Kidney (tissue), 14 donors: Measurements from ENCODE around the gene CXCL17. TPM values are rescaled to one million over a fixed set of nuclear protein-coding genes. Genes with fewer than 3 reads are reported as not detected.

ENCODE experiments used
- DNase-seq, 5 donors: peaks; one replicate each; pipeline ENCODE4 v3.0.0-alpha.2; 2013 to 2020
- FAIRE-seq: peaks from 2 replicates; lab custom pipeline; 2012; peaks lifted over from hg19 to GRCh38; lab: Jason Lieb, UNC
- H3K27ac ChIP-seq, 2 donors: one replicate each; pipeline ENCODE4 v1.7.0; 2013; ENCODE audit warnings: low read depth in 2 of 2, low read length in 2 of 2, inconsistent platforms in 1 of 2
- H3K27me3 ChIP-seq: one replicate; pipeline ENCODE4 v1.7.1; 2013; ENCODE audit warnings: low read length, inconsistent platforms; ENCODE audit not compliant: control insufficient read depth, insufficient read depth
- H3K36me3 ChIP-seq, 3 donors: one replicate each; pipeline versions ENCODE4 v1.7.0 to v1.7.1; 2013; ENCODE audit warnings: low read length in 3 of 3, control low read depth in 1 of 3, inconsistent platforms in 1 of 3; ENCODE audit not compliant: insufficient read depth in 3 of 3, control insufficient read depth in 2 of 3
- H3K4me1 ChIP-seq, 3 donors: one replicate each; pipeline versions ENCODE4 v1.7.0 to v1.7.1; 2013; ENCODE audit warnings: low read length in 3 of 3, inconsistent platforms in 1 of 3, low read depth in 1 of 3; ENCODE audit not compliant: control insufficient read depth in 2 of 3, insufficient read depth in 2 of 3
- H3K4me3 ChIP-seq, 3 donors: one replicate each; pipeline versions ENCODE4 v1.7.0 to v1.8.1; 2013; ENCODE audit warnings: low read length in 3 of 3, control low read depth in 1 of 3, inconsistent platforms in 1 of 3
- H3K9ac ChIP-seq, 3 donors: one replicate each; pipeline versions ENCODE4 v1.7.0 to v1.7.1; 2013; ENCODE audit warnings: low read length in 3 of 3, control low read depth in 1 of 3, inconsistent platforms in 1 of 3
- H3K9me3 ChIP-seq, 3 donors: one replicate each; pipeline versions ENCODE4 v1.7.0 to v1.7.1; 2013; ENCODE audit warnings: low read length in 3 of 3, control low read depth in 1 of 3, inconsistent platforms in 1 of 3; ENCODE audit not compliant: control insufficient read depth in 2 of 3, insufficient read depth in 1 of 3
- intact Hi-C: fragments of 100-400 bp; cut with DNase I; formaldehyde crosslinking; loops from one replicate; pipeline ENCODE4 v1.11.1; 2022
- polyA plus RNA-seq: library from polyadenylated mRNA; stranded (reverse); fragments of 350-450 nt; fragmentation: Illumina TruSeq; extraction: RNeasy Lipid Tissue Mini Kit (QIAGEN cat#74804); gene quantifications from one replicate; pipeline ENCODE4 v1.2.3, GENCODE V29; 2014; ENCODE audit warnings: low read depth, low replicate concordance; ENCODE audit not compliant: insufficient read depth
- total RNA-seq: library from RNA; stranded (reverse); fragmentation: NEBNext Ultra II Directional; extraction: Animal tissue kit (Norgen Biotek cat#: 25700); gene quantifications from one replicate; pipeline ENCODE4 v1.2.1, GENCODE V29; 2021
- TF ChIP-seq, protein P1 (sequence below): IDR thresholded peaks from 3 replicates; pipeline ENCODE4 v1.5.1; 2012; ENCODE audit warnings: mild to moderate bottlenecking, moderate library complexity, borderline replicate concordance; ENCODE audit not compliant: insufficient read depth; ENCODE audit errors: extremely low read depth
- donor health status: control.
- donor health status: control.
- donor health status: control.
- donor health status: control.
- donor health status: control.
- donor health status: DM: yes; HTN: yes; CAD: no.
- donor health status: Normal renal cell carcinoma (clear cell type).

CXCL17 gene
- total and polyA plus RNA-seq, 2 donors from 2014 or later: not detected

DNA sequence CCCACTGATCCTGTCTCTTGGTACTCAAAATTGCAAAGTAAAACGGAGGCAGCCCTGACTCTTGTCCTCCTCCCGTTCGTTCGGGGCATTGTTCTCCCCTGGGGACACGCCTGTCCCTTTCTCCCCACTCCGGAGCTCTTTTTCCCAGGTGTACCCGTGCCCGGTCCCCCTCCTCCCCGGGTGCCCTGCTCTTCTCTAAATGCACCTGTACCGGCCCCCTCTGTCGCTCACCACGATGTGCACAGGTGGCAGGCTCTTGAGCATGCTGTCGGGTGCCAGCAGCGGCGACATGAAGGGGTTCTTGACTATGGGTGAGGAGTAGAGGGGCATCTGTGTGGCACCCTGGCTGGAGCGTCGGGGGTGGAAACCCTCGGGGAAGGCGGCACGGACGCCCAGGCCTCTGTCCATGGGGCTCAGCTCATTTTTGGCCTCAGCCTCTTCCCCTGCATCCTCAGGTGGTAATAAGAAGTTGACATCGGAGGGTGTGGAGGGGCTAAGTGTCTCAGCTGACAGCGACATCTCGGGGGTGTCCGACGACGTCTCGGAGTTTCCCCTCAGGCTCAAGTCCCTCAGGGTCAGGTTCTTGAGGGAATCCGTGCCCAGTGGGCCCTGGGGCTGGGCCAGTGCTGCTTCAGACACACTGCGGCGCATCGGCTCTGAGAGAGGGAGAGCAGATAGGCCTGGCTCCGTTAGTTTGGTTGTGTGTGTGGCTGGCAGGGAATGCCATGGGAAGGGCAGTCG is 40.2 kb downstream of the CXCL17 start:
- peak overlapping the region in 2 of 3 donors; percentile 63 to 65 for H3K4me3 ChIP-seq
- peaks cover 0 to 6% (median 0%) of the 10 kb centered on the region in 3 donors for H3K4me1 ChIP-seq
- intact Hi-C loops: no loop called here
- no peaks in the 10 kb centered on the region for H3K9me3 ChIP-seq
- no peaks in the 10 kb centered on the region for H3K36me3 ChIP-seq
- FAIRE-seq (no peak), DNase-seq (peak in 2 of 5 donors; percentile 14 to 68)
- H3K27ac ChIP-seq: no peak overlapping the region
- no peaks in the 10 kb centered on the region for H3K27me3 ChIP-seq
- TF ChIP-seq, protein P1, sequence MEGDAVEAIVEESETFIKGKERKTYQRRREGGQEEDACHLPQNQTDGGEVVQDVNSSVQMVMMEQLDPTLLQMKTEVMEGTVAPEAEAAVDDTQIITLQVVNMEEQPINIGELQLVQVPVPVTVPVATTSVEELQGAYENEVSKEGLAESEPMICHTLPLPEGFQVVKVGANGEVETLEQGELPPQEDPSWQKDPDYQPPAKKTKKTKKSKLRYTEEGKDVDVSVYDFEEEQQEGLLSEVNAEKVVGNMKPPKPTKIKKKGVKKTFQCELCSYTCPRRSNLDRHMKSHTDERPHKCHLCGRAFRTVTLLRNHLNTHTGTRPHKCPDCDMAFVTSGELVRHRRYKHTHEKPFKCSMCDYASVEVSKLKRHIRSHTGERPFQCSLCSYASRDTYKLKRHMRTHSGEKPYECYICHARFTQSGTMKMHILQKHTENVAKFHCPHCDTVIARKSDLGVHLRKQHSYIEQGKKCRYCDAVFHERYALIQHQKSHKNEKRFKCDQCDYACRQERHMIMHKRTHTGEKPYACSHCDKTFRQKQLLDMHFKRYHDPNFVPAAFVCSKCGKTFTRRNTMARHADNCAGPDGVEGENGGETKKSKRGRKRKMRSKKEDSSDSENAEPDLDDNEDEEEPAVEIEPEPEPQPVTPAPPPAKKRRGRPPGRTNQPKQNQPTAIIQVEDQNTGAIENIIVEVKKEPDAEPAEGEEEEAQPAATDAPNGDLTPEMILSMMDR: no peak
- H3K9ac ChIP-seq: no peak overlapping the region

DNA sequence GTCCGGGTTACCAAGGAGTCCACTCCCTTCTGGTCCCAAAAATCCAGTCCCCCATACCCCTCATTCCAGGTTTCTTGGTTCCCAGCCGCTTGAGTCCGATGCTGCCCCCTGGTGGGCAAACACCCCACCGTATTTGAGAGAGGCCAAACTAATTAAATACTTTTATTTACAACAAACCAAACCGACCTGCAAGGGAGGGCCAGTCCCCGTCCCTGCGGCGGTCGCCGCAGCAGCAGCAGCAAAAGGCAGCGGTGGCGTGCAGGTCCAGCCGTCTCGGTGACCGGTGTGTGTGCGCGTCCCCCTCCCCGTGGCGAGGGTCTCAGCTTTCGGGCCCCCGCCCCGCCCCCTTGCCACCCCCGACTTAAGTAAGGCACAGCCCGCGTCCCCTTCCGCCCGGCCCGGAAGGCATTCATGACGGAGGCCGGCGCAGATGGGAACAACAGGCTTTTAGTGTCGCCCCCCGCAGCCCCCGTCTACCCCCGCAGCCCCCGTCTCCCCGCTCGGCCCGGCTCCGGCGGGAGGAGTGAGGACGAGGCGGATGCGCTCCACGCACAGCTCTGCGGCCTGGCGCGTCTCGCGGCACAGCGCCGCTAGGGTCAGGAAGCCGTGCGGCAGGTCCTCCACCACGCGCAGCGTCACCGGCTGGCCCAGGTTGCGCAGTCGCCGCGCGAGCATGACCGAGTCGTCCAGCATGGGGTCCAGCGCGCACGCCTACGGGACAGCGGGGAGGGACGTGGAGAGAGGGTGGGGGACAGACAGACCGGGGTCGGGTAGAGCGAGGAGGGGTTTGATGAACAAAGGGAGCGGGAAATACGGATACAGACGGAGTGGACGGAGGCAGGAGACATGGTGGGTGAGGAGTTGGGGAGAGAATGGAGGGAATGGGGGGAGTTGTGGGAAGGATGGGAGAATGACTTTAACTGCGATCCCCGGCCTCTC is 41.1 kb downstream of the CXCL17 start:
- Histone ChIP-seq H3K27me3 (no peaks in the 10 kb centered on the region), H3K9ac (peak overlapping the region in 2 of 3 donors; percentile 35 to 46)
- FAIRE-seq: no peak

DNA sequence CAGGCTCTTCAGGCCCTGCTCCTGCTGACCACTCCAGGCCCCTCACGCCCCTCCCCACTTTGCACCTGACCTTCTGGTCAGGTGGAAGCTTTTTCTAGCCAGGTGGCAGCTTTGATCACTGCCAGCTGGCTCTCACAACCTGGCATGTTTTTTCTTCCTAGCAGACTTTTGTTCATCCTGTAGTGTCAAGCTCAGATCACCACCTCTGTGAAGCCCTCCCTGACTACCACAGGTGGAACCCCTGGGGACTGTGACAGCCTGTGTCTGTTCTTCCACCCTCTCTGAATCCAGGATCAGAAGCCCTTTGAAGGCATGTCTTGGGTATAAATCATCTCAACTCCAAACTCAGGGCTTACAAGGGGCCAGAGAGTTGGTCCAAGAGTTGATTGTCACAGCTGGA is 42.3 kb downstream of the CXCL17 start:
- FAIRE-seq: no peak

More for the DNA sequence above, 41.1 kb downstream of the CXCL17 start:
- Histone ChIP-seq H3K9me3 (no peaks in the 10 kb centered on the region), H3K36me3 (no peaks in the 10 kb centered on the region), H3K27ac (no peak overlapping the region), H3K4me3 (peak overlapping the region; percentile 55 to 65 (median 63)), H3K4me1 (peaks cover 0 to 10% (median 0%) of the 10 kb centered on the region in 3 donors)
- intact Hi-C loops: no loop called here
- TF ChIP-seq, protein P1: peak; percentile 64
- peak; percentile 90 to 95 (median 94) for DNase-seq

More for the DNA sequence above, 42.3 kb downstream of the CXCL17 start:
- H3K27me3 ChIP-seq: no peaks in the 10 kb centered on the region
- no peak overlapping the region for H3K4me3 ChIP-seq
- H3K36me3 ChIP-seq: no peaks in the 10 kb centered on the region
- H3K27ac ChIP-seq: no peak overlapping the region
- H3K9ac ChIP-seq: no peak overlapping the region
- intact Hi-C loops: no loop called here
- H3K9me3 ChIP-seq: no peaks in the 10 kb centered on the region
- TF ChIP-seq, protein P1: no peak
- peaks cover 0 to 13% (median 0%) of the 10 kb centered on the region in 3 donors for H3K4me1 ChIP-seq
- no peak for DNase-seq
